DMS 273 (cell line): ENCODE data around the gene MAD1L1.

ENCODE experiments used
- DNase-seq: peaks from one replicate; lab custom pipeline; 2025; ENCODE audit not compliant: unreplicated experiment; lab: John Stamatoyannopoulos, UW

The MAD1L1 gene

GRCh38 chr7:1993776-1994740, 238.7 kb downstream of the MAD1L1 start:
- no peak for DNase-seq

- DNase-seq: no peak
Observed at GRCh38 chr7:1993031-1993695, 239.6 kb downstream of the MAD1L1 start.

DNA sequence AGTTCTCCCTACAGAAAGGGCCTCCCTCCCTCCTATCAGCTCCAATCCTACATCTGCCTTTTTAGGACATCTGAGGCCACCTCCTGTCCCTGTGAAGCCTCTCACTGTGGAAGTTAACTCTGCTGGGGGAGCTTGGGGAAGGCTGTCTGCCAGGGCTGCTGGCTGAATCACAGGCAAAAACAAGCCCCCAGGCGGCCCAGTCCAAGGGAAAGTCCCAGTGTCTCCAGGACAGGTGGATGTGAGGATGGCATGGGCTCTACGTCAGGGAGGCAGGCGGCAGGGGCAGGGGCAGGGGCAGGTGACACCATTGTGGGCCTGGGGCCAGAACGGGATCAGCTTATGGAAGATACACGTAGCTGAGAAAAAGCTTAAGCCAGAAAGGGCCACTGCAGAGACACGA, 240.2 kb downstream of the MAD1L1 start:
- DNase-seq: no peak

- DNase-seq: no peak
Observed at GRCh38 chr7:1990001-1990670, 242.6 kb downstream of the MAD1L1 start.

GRCh38 chr7:1989049-1989860, 243.5 kb downstream of the MAD1L1 start:
- DNase-seq: no peak

- no peak for DNase-seq
Observed at GRCh38 chr7:1988533-1988930, 244.2 kb downstream of the MAD1L1 start.

GRCh38 chr7:1987591-1988532, 244.9 kb downstream of the MAD1L1 start:
- DNase-seq: no peak

- peak; percentile 60 for DNase-seq
Observed at GRCh38 chr7:1987084-1987535, 245.6 kb downstream of the MAD1L1 start.

- DNase-seq: no peak
Observed at GRCh38 chr7:1986366-1987083, 246.2 kb downstream of the MAD1L1 start.

GRCh38 chr7:1985936-1986335, 246.8 kb downstream of the MAD1L1 start:
- DNase-seq: no peak

GRCh38 chr7:1985042-1985441, 247.7 kb downstream of the MAD1L1 start:
- DNase-seq: no peak

DNA sequence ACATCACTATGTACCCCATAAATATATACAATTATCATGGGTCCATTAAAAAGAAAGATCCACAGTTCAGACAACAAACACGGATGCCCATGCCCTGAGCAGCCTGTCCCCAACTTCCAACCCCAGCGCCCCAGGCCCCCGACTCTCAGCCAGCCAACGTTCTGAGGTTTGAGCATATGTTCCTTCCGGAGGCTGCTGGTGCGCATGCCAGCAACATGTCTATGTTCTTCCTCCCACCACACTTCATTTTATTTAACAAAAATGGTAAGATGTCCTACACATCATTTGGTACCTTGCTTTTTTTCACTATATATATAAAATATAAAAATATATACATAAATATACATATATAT, 250.9 kb downstream of the MAD1L1 start:
- DNase-seq: peak; percentile 41

DNA sequence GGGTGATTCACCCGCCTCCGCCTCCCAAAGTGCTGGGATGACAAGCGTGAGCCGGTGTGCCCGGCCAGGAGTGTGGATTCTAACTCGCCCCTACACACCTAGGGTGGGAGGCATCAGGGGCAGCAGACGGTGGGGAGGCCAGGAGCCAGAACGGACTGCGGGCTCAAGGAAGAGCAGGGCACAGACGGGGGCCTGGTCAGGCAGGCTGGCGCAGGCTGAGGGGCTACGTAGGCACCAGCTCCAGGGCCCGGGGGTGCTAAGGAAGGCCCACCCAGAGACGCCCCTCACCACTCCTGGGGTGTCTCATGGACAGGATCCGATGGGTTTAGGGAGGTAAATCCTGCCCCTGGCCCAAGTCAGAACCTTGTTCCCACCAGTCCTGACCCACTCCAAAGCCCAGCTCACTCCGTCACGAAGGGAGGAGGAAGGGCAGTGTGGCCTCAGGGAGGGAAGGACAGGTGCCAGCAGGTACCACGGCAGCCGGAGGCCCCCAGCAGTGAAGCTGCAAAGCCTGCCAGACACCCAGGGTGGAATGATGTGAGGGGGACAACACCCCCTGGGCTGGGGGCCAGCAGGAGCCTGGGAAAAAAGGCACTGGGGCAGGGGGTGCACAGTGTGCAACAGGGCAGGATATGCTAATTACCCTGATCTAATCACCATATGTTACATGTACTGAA, 251.4 kb downstream of the MAD1L1 start:
- peak; percentile 41 for DNase-seq

- DNase-seq: no peak
Observed at GRCh38 chr7:1979591-1980560, 252.9 kb downstream of the MAD1L1 start.

DNA sequence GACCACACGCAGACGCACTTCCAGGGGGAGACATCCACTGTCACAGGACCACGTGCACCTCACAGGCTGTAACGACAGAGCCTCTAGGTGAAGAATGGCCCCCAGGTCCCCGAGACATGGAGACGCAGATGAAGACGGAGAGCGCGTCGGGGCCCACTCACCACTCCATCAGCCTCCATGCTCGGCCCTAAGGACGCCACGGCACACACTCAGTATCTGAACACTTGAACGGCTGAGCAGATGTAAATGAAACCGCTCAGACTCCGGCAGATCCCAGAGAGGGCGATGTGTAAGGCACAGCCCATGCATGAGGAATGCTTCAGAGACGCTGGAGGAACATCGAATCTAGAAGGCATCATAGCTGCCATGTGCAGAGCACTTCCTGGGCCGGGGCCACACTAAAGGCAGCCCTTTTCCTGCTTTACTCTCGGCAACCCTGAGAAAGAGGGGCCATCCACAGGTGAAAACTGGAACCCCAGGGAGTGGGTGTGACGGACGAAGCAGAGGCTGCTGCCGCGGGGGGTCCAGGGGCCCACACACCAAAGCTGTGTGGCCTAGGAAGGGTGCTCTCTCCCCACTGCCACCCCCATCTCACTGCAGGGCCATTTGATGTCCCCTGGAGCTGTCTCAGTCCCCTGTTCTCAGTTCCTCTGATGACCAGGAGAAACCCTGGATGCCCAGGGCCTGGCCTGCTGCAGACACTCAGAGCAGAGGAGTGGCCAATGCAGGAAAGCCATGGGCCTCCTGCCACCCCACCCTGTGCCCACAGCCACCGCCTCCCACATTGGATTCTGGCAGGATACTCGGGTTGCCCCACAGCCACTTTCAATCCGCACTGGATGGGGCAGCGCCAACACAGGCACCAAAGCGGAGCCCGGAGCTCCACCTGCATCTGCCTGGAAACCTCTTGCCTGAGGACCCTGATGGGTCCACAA, 253.8 kb downstream of the MAD1L1 start:
- no peak for DNase-seq

DNA sequence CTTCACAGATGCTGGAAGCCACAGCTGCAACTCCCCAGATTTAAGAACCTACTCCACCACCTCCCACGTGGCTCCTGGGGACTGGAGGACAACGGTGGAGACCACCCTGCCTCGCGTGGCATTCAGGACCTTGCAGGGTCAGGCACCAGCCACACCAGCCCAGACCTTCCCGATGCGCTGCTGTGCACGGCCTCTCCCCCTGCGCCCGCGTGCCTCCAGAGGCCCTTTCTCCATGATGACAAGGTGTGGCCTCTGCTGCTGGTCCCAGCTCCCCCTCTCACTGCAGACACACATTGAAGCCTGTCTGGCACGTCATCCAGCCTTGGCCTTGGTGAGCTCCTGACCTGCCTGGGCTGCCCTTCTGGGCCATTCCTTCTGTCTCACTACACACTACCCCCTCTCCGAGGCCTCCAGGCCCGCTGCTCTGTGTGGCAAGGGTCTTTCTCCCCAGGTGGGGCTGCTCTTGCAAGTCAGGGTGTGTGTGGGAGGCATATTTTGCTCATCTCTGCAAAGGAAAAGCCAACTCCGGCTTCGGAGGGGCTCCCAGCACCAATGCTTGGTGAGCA, 254.8 kb downstream of the MAD1L1 start:
- DNase-seq: no peak
